Body of pancreas (tissue), 4 donors: ENCODE results near the gene PTPRD. TPM values are rescaled to one million over a fixed set of nuclear protein-coding genes. Genes with fewer than 3 reads are reported as not detected.

Experiments
- ATAC-seq: fragments of 150-250 bp; one replicate; pipeline ENCODE4 v1.9.1; 2016
- DNase-seq, 4 donors: peaks; one replicate each; pipeline ENCODE4 v3.0.0-alpha.2; 2019
- H3K27ac ChIP-seq, 4 donors: fragments of 200-600 bp; sonication (generic); 1 replicate in 3 of 4; 2 replicates in 1 of 4; pipeline versions ENCODE4 v1.5.1 to v1.6.1; 2016 to 2019; ENCODE audit warnings: mild to moderate bottlenecking in 1 of 4, mixed read lengths in 1 of 4, moderate library complexity in 1 of 4
- H3K27me3 ChIP-seq, 2 donors: fragments of 200-600 bp; sonication (generic); one replicate each; pipeline ENCODE4 v1.6.0; 2016; ENCODE audit warnings: mild to moderate bottlenecking in 1 of 2
- H3K36me3 ChIP-seq, 2 donors: fragments of 200-600 bp; sonication (generic); replicated peaks in 1 of 2; 2 replicates each; pipeline ENCODE4 v1.5.1; 2016; ENCODE audit warnings: low read depth in 2 of 2; ENCODE audit not compliant: insufficient read depth in 1 of 2
- H3K4me1 ChIP-seq: fragments of 200-600 bp; sonication (generic); one replicate; pipeline ENCODE4 v1.6.0; 2016
- H3K4me3 ChIP-seq, 2 donors: fragments of 200-600 bp; sonication (generic); 1 replicate in 1 of 2; 2 replicates in 1 of 2; pipeline ENCODE4 v1.5.1; 2016 to 2019
- H3K9me3 ChIP-seq, 3 donors: fragments of 200-600 bp; sonication (generic); 1 replicate in 2 of 3; 2 replicates in 1 of 3; pipeline ENCODE4 v1.5.1; 2016
- POLR2A ChIP-seq, 3 donors: fragments of 450-650 bp; IDR thresholded peaks; one replicate each; pipeline ENCODE4 v1.6.1; 2016; ENCODE audit warnings: antibody characterized with exemption in 3 of 3, mild to moderate bottlenecking in 2 of 3
- WGBS, 2 donors: methylation state at CpG; one replicate each; pipeline ENCODE4 v1.1.5; 2017; 5-methylcytosine and 5-hydroxymethylcytosine counted together
- intact Hi-C: fragments of 100-400 bp; cut with DNase I; formaldehyde crosslinking; loops from one replicate; pipeline ENCODE4 v1.15.1; 2023
- total RNA-seq, 2 donors: library from RNA; depleted of rRNA; stranded (reverse); fragments of >200 nt; gene quantifications; one replicate each; pipeline ENCODE4 v1.1.0, GENCODE V29; 2016
- TF ChIP-seq, protein P1 (sequence below), 7 experiments: fragments of 450-650 bp in 4 of 7; fragments of 200-600 bp in 3 of 7; sonication (generic) in 3 of 7; IDR thresholded peaks; one replicate each; pipeline ENCODE4 v1.5.1; 2016 to 2019; ENCODE audit warnings: antibody characterized with exemption in 7 of 7

PTPRD gene
- total RNA-seq, 2 donors from 2014 or later, result 4.3 to 4.9 TPM

GRCh38 chr9:8392866-8393265 lies 2219.9 kb downstream of the PTPRD start:
- Histone ChIP-seq H3K9me3 (no peaks in the 10 kb centered on the region), H3K36me3 (no peaks in the 10 kb centered on the region), H3K4me3 (no peak overlapping the region), H3K27me3 (no peaks in the 10 kb centered on the region), H3K4me1 (no peaks in the 10 kb centered on the region), H3K27ac (no peak overlapping the region)
- ATAC-seq (no peak), DNase-seq (no peak)
- intact Hi-C loops, result no loop called here
- no peak for TF ChIP-seq POLR2A (IDR thresholded peaks at IDR 0.05)
- TF ChIP-seq, protein P1, sequence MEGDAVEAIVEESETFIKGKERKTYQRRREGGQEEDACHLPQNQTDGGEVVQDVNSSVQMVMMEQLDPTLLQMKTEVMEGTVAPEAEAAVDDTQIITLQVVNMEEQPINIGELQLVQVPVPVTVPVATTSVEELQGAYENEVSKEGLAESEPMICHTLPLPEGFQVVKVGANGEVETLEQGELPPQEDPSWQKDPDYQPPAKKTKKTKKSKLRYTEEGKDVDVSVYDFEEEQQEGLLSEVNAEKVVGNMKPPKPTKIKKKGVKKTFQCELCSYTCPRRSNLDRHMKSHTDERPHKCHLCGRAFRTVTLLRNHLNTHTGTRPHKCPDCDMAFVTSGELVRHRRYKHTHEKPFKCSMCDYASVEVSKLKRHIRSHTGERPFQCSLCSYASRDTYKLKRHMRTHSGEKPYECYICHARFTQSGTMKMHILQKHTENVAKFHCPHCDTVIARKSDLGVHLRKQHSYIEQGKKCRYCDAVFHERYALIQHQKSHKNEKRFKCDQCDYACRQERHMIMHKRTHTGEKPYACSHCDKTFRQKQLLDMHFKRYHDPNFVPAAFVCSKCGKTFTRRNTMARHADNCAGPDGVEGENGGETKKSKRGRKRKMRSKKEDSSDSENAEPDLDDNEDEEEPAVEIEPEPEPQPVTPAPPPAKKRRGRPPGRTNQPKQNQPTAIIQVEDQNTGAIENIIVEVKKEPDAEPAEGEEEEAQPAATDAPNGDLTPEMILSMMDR (IDR thresholded peaks at IDR 0.05), result no peak

GRCh38 chr9:8391566-8391965 lies 2221.2 kb downstream of the PTPRD start:
- no peaks in the 10 kb centered on the region for H3K27me3 ChIP-seq
- no peak for ATAC-seq
- no peaks in the 10 kb centered on the region for H3K9me3 ChIP-seq
- no peak overlapping the region for H3K27ac ChIP-seq
- no peaks in the 10 kb centered on the region for H3K4me1 ChIP-seq
- TF ChIP-seq POLR2A (IDR thresholded peaks at IDR 0.05), result no peak
- TF ChIP-seq, protein P1 (IDR thresholded peaks at IDR 0.05), result no peak
- no peaks in the 10 kb centered on the region for H3K36me3 ChIP-seq
- intact Hi-C loops, result no loop called here
- H3K4me3 ChIP-seq, result no peak overlapping the region
- DNase-seq, result no peak

- Histone ChIP-seq H3K36me3 (no peaks in the 10 kb centered on the region), H3K4me3 (no peak overlapping the region), H3K27me3 (no peaks in the 10 kb centered on the region), H3K27ac (no peak overlapping the region), H3K4me1 (no peaks in the 10 kb centered on the region), H3K9me3 (no peaks in the 10 kb centered on the region)
- ATAC-seq (no peak), DNase-seq (no peak)
- TF ChIP-seq POLR2A (IDR thresholded peaks at IDR 0.05), result no peak
- WGBS, 2 donors, result 80 to 88% methylated on average over 4 of the region's 4 CpGs
- intact Hi-C loops, result no loop called here
Observed at GRCh38 chr9:8391132-8391531, 2221.7 kb downstream of the PTPRD start.

GRCh38 chr9:8390571-8390970 lies 2222.2 kb downstream of the PTPRD start:
- Histone ChIP-seq H3K4me3 (no peak overlapping the region), H3K27me3 (no peaks in the 10 kb centered on the region), H3K36me3 (no peaks in the 10 kb centered on the region), H3K27ac (no peak overlapping the region), H3K9me3 (no peaks in the 10 kb centered on the region), H3K4me1 (no peaks in the 10 kb centered on the region)
- no peak for TF ChIP-seq POLR2A (IDR thresholded peaks at IDR 0.05)
- TF ChIP-seq, protein P1 (IDR thresholded peaks at IDR 0.05), result no peak
- ATAC-seq (no peak), DNase-seq (no peak)
- intact Hi-C loops, result no loop called here

GRCh38 chr9:8389531-8389930 lies 2223.3 kb downstream of the PTPRD start:
- Histone ChIP-seq H3K27ac (no peak overlapping the region), H3K27me3 (no peaks in the 10 kb centered on the region), H3K9me3 (no peaks in the 10 kb centered on the region), H3K4me3 (no peak overlapping the region), H3K36me3 (no peaks in the 10 kb centered on the region), H3K4me1 (no peaks in the 10 kb centered on the region)
- intact Hi-C loops, result no loop called here
- ATAC-seq, result no peak
- WGBS, 2 donors, result 74 to 76% methylated on average over 3 of the region's 3 CpGs
- no peak for TF ChIP-seq POLR2A (IDR thresholded peaks at IDR 0.05)
- TF ChIP-seq, protein P1 (IDR thresholded peaks at IDR 0.05), result no peak
- no peak for DNase-seq
